Endothelial cell of umbilical vein (primary cell): ENCODE results near the gene RHCE.

ENCODE experiments used
- CTCF ChIP-seq, 2 donors: IDR thresholded peaks; 1 replicate in 1 of 2; 2 replicates in 1 of 2; pipeline ENCODE4 v1.5.1; 2011; ENCODE audit warnings: low read length in 2 of 2, mild to moderate bottlenecking in 2 of 2, moderate library complexity in 2 of 2, control low read depth in 1 of 2, inconsistent platforms in 1 of 2, low read depth in 1 of 2; ENCODE audit not compliant: insufficient read depth in 1 of 2; ENCODE audit errors: extremely low read depth in 1 of 2
- GATA2 ChIP-seq: IDR thresholded peaks from 2 replicates; pipeline ENCODE4 v1.7.0; 2011; ENCODE audit warnings: low read depth, mild to moderate bottlenecking, moderate library complexity, mixed read lengths, low read length; ENCODE audit not compliant: insufficient read length, insufficient read depth
- JUN ChIP-seq: IDR thresholded peaks from 2 replicates; pipeline ENCODE4 v1.6.1; 2011; ENCODE audit warnings: borderline replicate concordance, low read depth; ENCODE audit not compliant: insufficient read length, insufficient read depth
- POLR2A ChIP-seq: IDR thresholded peaks from 2 replicates; pipeline ENCODE4 v1.6.1; 2012; ENCODE audit warnings: low read depth, mild to moderate bottlenecking, control low read depth, low read length
- POLR2AphosphoS5 ChIP-seq: IDR thresholded peaks from 2 replicates; pipeline ENCODE4 v1.6.1; 2012; ENCODE audit warnings: low read depth, mild to moderate bottlenecking, control low read depth, low read length, moderate library complexity; ENCODE audit not compliant: insufficient read depth

GRCh38 chr1:25460020-25460419, 39.4 kb upstream of the RHCE start:
- no peak for TF ChIP-seq CTCF (IDR thresholded peaks at IDR 0.05; ENCODE audit: extremely low read depth in 1 of 2, insufficient read depth in 1 of 2, low read depth in 1 of 2, low read length in 2 of 2)
- TF ChIP-seq GATA2 = no peak
- no peak for TF ChIP-seq POLR2AphosphoS5
- no peak for TF ChIP-seq POLR2A
- no peak for TF ChIP-seq JUN
